Panc1 (cell line): Measurements from ENCODE around the gene GIN1.

Source experiments
- POLR2AphosphoS5 ChIP-seq: IDR thresholded peaks from 2 replicates; pipeline ENCODE4 v1.6.1; 2012; ENCODE audit warnings: mild to moderate bottlenecking, low read depth, low read length, moderate library complexity
- TCF7L2 ChIP-seq: IDR thresholded peaks from 2 replicates; pipeline ENCODE4 v1.6.1; 2011; ENCODE audit warnings: mild to moderate bottlenecking, low read depth, low read length, inconsistent platforms
- TF ChIP-seq, protein P1 (sequence below): fragments of 450-650 bp; IDR thresholded peaks from 2 replicates; pipeline ENCODE4 v1.5.1; 2017; ENCODE audit warnings: mild to moderate bottlenecking
- TF ChIP-seq, protein P2 (sequence below), 2 experiments: IDR thresholded peaks; 2 replicates each; pipeline ENCODE4 v1.6.1; 2011 to 2012; ENCODE audit warnings: low read depth in 2 of 2, control low read depth in 1 of 2, low read length in 1 of 2, mild to moderate bottlenecking in 1 of 2, moderate library complexity in 1 of 2; ENCODE audit not compliant: insufficient read depth in 1 of 2

DNA sequence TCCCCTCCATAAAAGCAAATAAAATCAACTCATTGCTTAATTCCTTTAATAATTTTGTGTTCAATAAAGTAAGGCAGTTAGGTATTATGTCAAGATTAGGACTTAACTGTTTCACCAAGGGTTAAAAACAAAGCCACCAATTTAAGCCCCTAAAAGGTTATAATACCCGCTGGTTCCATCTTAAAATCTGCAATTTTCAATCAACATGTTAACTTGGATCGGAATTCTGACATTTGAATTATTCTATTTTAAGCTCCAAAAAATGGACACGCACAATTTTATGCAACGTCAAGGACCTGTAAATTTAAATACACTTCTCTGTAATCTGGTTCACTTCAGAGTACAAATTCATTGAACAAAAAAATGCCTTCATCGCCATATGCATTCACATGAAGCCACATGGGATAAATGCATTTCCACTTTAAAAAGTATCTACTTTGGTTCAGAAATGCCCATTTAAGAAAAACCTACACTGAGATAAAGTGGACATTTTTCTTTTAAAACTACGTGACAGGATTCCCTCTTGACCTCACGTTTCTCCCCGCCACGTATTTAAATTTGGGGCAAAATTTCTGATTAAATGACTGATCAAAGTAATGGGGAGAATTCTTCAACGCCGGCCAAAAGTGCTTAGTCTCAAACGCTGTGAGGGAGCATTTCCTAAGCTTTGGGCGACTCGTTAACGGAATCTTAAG lies 721 bp downstream of the GIN1 start:
- TF ChIP-seq, protein P1, sequence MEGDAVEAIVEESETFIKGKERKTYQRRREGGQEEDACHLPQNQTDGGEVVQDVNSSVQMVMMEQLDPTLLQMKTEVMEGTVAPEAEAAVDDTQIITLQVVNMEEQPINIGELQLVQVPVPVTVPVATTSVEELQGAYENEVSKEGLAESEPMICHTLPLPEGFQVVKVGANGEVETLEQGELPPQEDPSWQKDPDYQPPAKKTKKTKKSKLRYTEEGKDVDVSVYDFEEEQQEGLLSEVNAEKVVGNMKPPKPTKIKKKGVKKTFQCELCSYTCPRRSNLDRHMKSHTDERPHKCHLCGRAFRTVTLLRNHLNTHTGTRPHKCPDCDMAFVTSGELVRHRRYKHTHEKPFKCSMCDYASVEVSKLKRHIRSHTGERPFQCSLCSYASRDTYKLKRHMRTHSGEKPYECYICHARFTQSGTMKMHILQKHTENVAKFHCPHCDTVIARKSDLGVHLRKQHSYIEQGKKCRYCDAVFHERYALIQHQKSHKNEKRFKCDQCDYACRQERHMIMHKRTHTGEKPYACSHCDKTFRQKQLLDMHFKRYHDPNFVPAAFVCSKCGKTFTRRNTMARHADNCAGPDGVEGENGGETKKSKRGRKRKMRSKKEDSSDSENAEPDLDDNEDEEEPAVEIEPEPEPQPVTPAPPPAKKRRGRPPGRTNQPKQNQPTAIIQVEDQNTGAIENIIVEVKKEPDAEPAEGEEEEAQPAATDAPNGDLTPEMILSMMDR = no peak
- no peak for TF ChIP-seq POLR2AphosphoS5
- TF ChIP-seq TCF7L2 = no peak
- TF ChIP-seq, protein P2, sequence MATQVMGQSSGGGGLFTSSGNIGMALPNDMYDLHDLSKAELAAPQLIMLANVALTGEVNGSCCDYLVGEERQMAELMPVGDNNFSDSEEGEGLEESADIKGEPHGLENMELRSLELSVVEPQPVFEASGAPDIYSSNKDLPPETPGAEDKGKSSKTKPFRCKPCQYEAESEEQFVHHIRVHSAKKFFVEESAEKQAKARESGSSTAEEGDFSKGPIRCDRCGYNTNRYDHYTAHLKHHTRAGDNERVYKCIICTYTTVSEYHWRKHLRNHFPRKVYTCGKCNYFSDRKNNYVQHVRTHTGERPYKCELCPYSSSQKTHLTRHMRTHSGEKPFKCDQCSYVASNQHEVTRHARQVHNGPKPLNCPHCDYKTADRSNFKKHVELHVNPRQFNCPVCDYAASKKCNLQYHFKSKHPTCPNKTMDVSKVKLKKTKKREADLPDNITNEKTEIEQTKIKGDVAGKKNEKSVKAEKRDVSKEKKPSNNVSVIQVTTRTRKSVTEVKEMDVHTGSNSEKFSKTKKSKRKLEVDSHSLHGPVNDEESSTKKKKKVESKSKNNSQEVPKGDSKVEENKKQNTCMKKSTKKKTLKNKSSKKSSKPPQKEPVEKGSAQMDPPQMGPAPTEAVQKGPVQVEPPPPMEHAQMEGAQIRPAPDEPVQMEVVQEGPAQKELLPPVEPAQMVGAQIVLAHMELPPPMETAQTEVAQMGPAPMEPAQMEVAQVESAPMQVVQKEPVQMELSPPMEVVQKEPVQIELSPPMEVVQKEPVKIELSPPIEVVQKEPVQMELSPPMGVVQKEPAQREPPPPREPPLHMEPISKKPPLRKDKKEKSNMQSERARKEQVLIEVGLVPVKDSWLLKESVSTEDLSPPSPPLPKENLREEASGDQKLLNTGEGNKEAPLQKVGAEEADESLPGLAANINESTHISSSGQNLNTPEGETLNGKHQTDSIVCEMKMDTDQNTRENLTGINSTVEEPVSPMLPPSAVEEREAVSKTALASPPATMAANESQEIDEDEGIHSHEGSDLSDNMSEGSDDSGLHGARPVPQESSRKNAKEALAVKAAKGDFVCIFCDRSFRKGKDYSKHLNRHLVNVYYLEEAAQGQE (IDR thresholded peaks at IDR 0.05; ENCODE audit: insufficient read depth in 1 of 2, low read depth in 2 of 2, low read length in 1 of 2) = no peak
